Body of pancreas (tissue), 4 donors: ENCODE data around the gene RBM19. TPM values are rescaled to one million over a fixed set of nuclear protein-coding genes. Genes with fewer than 3 reads are reported as not detected.

Experiments
- ATAC-seq: fragments of 150-250 bp; one replicate; pipeline ENCODE4 v1.9.1; 2016
- DNase-seq, 4 donors: peaks; one replicate each; pipeline ENCODE4 v3.0.0-alpha.2; 2019
- H3K27ac ChIP-seq, 4 donors: fragments of 200-600 bp; sonication (generic); 1 replicate in 3 of 4; 2 replicates in 1 of 4; pipeline versions ENCODE4 v1.5.1 to v1.6.1; 2016 to 2019; ENCODE audit warnings: mild to moderate bottlenecking in 1 of 4, mixed read lengths in 1 of 4, moderate library complexity in 1 of 4
- H3K27me3 ChIP-seq, 2 donors: fragments of 200-600 bp; sonication (generic); one replicate each; pipeline ENCODE4 v1.6.0; 2016; ENCODE audit warnings: mild to moderate bottlenecking in 1 of 2
- H3K36me3 ChIP-seq, 2 donors: fragments of 200-600 bp; sonication (generic); replicated peaks in 1 of 2; 2 replicates each; pipeline ENCODE4 v1.5.1; 2016; ENCODE audit warnings: low read depth in 2 of 2; ENCODE audit not compliant: insufficient read depth in 1 of 2
- H3K4me1 ChIP-seq: fragments of 200-600 bp; sonication (generic); one replicate; pipeline ENCODE4 v1.6.0; 2016
- H3K4me3 ChIP-seq, 2 donors: fragments of 200-600 bp; sonication (generic); 1 replicate in 1 of 2; 2 replicates in 1 of 2; pipeline ENCODE4 v1.5.1; 2016 to 2019
- H3K9me3 ChIP-seq, 3 donors: fragments of 200-600 bp; sonication (generic); 1 replicate in 2 of 3; 2 replicates in 1 of 3; pipeline ENCODE4 v1.5.1; 2016
- POLR2A ChIP-seq, 3 donors: fragments of 450-650 bp; IDR thresholded peaks; one replicate each; pipeline ENCODE4 v1.6.1; 2016; ENCODE audit warnings: antibody characterized with exemption in 3 of 3, mild to moderate bottlenecking in 2 of 3
- WGBS, 2 donors: methylation state at CpG; one replicate each; pipeline ENCODE4 v1.1.5; 2017; 5-methylcytosine and 5-hydroxymethylcytosine counted together
- intact Hi-C: fragments of 100-400 bp; cut with DNase I; formaldehyde crosslinking; loops from one replicate; pipeline ENCODE4 v1.15.1; 2023
- total RNA-seq, 2 donors: library from RNA; depleted of rRNA; stranded (reverse); fragments of >200 nt; gene quantifications; one replicate each; pipeline ENCODE4 v1.1.0, GENCODE V29; 2016
- TF ChIP-seq, protein P1 (sequence below), 7 experiments: fragments of 450-650 bp in 4 of 7; fragments of 200-600 bp in 3 of 7; sonication (generic) in 3 of 7; IDR thresholded peaks; one replicate each; pipeline ENCODE4 v1.5.1; 2016 to 2019; ENCODE audit warnings: antibody characterized with exemption in 7 of 7

RBM19 gene
- total RNA-seq, 2 donors from 2014 or later = 18.4 to 36.3 TPM

DNA sequence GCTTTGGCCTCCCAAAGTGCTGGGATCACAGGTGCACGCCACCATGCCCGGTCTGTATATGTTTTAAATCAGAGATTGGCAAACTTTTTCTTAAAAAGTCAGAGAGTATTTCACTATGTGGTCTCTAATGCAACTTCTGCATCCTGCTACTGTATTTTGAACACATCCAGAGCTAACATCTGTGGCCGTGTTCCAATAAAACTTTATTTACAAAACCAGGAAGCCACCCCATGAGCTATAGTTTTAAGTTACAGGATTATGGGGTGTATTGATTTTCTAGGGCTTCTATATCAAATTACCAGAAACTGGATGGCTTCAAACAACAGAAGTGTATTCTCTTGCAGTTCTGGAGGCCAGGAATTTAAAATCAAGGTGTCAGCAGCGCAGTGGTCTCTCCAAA lies 5.3 kb upstream of the RBM19 start:
- no peak for DNase-seq
- Histone ChIP-seq H3K4me3 (no peak overlapping the region), H3K36me3 (no peaks in the 10 kb centered on the region), H3K9me3 (no peaks in the 10 kb centered on the region), H3K4me1 (peaks cover 6% of the 10 kb centered on the region), H3K27ac (no peak overlapping the region), H3K27me3 (no peaks in the 10 kb centered on the region)
- no peak for TF ChIP-seq POLR2A (IDR thresholded peaks at IDR 0.05)
- 76 to 81% methylated on average over 4 of the region's 4 CpGs for WGBS, 2 donors
- intact Hi-C loops = loop anchor here (10.0 kb wide), 1 partner anchor 1953 kb away; no protein-coding TSS in a partner anchor
- no peak for ATAC-seq

DNA sequence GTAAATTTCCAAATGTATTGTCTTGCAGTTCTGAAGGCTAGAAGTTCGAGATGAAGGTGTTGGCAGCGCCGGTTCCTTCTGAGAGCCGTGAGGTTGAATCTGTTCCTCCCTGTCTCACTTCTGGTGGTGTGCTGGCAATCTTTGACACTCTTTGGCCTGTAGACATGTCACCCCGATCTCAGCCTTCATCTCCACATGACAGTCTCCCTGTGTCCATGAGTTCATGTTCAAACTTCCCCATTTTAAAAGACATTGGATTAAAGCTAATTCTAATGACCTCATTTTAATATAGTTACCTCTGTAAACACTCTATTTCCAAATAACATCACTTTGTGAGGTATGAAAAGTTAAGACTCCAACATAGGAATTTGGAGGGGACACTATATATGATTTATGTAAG lies 4.1 kb upstream of the RBM19 start:
- H3K4me1 ChIP-seq = peaks cover 11% of the 10 kb centered on the region
- 65 to 66% methylated on average over 5 of the region's 5 CpGs for WGBS, 2 donors
- H3K9me3 ChIP-seq = no peaks in the 10 kb centered on the region
- no peak overlapping the region for H3K4me3 ChIP-seq
- TF ChIP-seq, protein P1, sequence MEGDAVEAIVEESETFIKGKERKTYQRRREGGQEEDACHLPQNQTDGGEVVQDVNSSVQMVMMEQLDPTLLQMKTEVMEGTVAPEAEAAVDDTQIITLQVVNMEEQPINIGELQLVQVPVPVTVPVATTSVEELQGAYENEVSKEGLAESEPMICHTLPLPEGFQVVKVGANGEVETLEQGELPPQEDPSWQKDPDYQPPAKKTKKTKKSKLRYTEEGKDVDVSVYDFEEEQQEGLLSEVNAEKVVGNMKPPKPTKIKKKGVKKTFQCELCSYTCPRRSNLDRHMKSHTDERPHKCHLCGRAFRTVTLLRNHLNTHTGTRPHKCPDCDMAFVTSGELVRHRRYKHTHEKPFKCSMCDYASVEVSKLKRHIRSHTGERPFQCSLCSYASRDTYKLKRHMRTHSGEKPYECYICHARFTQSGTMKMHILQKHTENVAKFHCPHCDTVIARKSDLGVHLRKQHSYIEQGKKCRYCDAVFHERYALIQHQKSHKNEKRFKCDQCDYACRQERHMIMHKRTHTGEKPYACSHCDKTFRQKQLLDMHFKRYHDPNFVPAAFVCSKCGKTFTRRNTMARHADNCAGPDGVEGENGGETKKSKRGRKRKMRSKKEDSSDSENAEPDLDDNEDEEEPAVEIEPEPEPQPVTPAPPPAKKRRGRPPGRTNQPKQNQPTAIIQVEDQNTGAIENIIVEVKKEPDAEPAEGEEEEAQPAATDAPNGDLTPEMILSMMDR (IDR thresholded peaks at IDR 0.05) = no peak
- no peak for TF ChIP-seq POLR2A (IDR thresholded peaks at IDR 0.05)
- H3K27me3 ChIP-seq = no peaks in the 10 kb centered on the region
- H3K27ac ChIP-seq = no peak overlapping the region
- no peak for DNase-seq
- ATAC-seq = no peak
- intact Hi-C loops = loop anchor here (10.0 kb wide), 1 partner anchor 1955 kb away; no protein-coding TSS in a partner anchor
- no peaks in the 10 kb centered on the region for H3K36me3 ChIP-seq

DNA sequence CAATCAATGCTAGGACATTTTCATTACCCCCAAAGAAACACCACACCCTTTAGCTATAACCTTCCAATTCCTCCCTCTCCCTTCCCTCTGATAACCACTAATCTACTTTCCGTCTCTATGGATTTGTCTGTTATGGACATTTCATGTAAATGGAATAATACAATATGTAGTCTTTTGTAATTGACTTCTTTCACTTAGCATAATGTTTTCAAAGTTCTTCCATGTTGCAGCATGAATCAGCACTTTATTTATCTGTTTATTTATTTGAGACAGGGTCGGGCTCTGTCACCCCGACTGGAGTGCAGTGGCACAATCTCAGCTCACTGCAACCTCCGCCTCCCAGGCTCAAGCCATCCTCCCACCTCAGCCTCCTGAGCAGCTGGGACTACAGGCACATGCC lies 1.2 kb upstream of the RBM19 start:
- Histone ChIP-seq H3K4me3 (no peak overlapping the region), H3K36me3 (no peaks in the 10 kb centered on the region), H3K9me3 (no peaks in the 10 kb centered on the region), H3K4me1 (peaks cover 22% of the 10 kb centered on the region), H3K27me3 (no peaks in the 10 kb centered on the region), H3K27ac (no peak overlapping the region)
- TF ChIP-seq, protein P1 (IDR thresholded peaks at IDR 0.05) = no peak
- TF ChIP-seq POLR2A (IDR thresholded peaks at IDR 0.05) = no peak
- WGBS, 2 donors = 57 to 63% methylated on average over 4 of the region's 4 CpGs
- ATAC-seq = no peak
- intact Hi-C loops = no loop called here
- no peak for DNase-seq

DNA sequence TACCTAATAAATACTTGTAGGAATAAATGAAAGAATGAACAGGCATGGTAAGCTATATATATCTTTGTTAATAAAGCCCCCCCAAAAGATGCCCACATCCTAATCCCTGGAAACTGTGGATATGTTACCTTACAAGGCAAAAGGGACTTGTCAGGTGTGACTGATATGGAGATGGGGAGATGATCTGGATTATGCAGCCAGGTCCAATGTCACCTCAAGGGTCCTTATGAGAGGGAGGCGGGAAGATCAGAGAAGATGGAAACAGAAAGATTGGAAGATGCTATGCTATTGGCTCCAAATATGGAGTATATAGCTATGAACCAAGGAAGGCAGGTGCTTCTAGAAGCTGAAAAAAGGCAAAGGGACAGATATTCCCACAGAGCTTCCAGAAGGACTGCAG lies 3.4 kb downstream of the RBM19 start:
- Histone ChIP-seq H3K4me1 (peaks cover 34% of the 10 kb centered on the region), H3K27me3 (no peaks in the 10 kb centered on the region), H3K27ac (no peak overlapping the region), H3K4me3 (no peak overlapping the region), H3K36me3 (peaks cover 8 to 31% of the 10 kb centered on the region in 2 donors), H3K9me3 (no peaks in the 10 kb centered on the region)
- TF ChIP-seq POLR2A (IDR thresholded peaks at IDR 0.05) = no peak
- TF ChIP-seq, protein P1 (IDR thresholded peaks at IDR 0.05) = no peak
- intact Hi-C loops = no loop called here
- WGBS, 2 donors = 95 to 100% methylated on average over 1 of the region's 1 CpG
- DNase-seq = no peak
- ATAC-seq = no peak

DNA sequence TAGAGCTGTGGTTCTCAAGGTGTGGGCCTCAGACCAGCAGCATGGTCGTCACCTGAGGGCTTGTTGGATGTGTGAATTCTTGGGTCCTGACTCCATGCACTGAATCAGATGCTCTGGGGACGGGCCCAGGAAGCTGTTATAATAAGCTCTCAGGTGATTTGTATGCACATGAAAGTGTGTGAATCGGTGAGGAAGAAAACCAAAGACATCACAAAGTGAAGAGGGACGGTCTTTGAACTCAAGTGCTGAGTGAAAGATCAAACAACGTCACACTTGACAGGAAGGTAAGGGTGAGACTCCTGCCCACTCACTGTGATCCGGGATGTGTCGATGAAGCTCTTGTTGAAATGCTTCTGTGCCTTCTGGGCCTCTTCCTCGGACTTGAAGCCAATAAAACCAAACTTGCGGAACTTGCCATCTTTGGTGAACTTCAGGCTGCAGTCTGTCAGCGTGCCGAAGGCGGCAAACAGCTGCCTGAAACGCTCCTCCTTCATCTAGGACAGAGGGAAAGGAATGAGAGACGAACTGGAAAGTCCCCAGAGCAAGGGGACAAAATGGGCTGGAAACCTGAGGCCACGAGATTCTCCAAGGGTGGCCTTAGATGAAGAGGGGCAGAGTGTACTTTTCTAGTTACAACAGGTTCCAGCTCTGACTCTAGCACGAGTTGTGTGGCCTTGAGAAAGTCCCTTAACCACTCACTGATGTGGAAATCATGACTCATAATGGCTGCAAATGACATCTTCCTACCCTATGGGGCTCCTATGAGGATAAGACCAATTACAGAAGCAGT lies 4.0 kb downstream of the RBM19 start:
- DNase-seq = no peak
- no peak for TF ChIP-seq POLR2A (IDR thresholded peaks at IDR 0.05)
- TF ChIP-seq, protein P1 (IDR thresholded peaks at IDR 0.05) = no peak
- peaks cover 34% of the 10 kb centered on the region for H3K4me1 ChIP-seq
- 79 to 84% methylated on average over 16 of the region's 16 CpGs for WGBS, 2 donors
- no peak overlapping the region for H3K4me3 ChIP-seq
- no peak overlapping the region for H3K27ac ChIP-seq
- intact Hi-C loops = no loop called here
- peaks cover 8 to 33% of the 10 kb centered on the region in 2 donors for H3K36me3 ChIP-seq
- H3K27me3 ChIP-seq = no peaks in the 10 kb centered on the region
- no peak for ATAC-seq
- no peaks in the 10 kb centered on the region for H3K9me3 ChIP-seq
